Memory B cell (primary cell): ENCODE measurements around the gene PAN2.
A peak's percentile ranks its signal among the peaks of the same experiment; 100 is the strongest.
"Not testable (repeated sequence)": the region's sequence is repeated elsewhere in the genome, so short reads cannot be mapped to it uniquely, and the experiment has no call there.

ENCODE experiments used
- ATAC-seq: fragments of 150-1000 bp; cut with Tn5 transposase; 2 replicates; pipeline ENCODE4 v1.10.0; 2021; ENCODE audit warnings: low read depth, mild to moderate bottlenecking, moderate library complexity
- DNase-seq, 2 donors: peaks; one replicate each; pipeline ENCODE4 v3.0.0; 2022; ENCODE audit warnings: low spot score in 2 of 2
- H3K27ac Mint-ChIP-seq: one replicate; pipeline ENCODE4 v1.8.0; 2022; ENCODE audit warnings: mild to moderate bottlenecking, moderate library complexity, mixed read lengths
- H3K27me3 Mint-ChIP-seq: one replicate; pipeline ENCODE4 v1.8.0; 2022; ENCODE audit warnings: mixed read lengths
- H3K36me3 Mint-ChIP-seq: one replicate; pipeline ENCODE4 v1.8.0; 2022; ENCODE audit warnings: mild to moderate bottlenecking, mixed read lengths
- H3K4me1 Mint-ChIP-seq: one replicate; pipeline ENCODE4 v1.8.0; 2022; ENCODE audit warnings: mixed read lengths
- H3K4me3 Mint-ChIP-seq: one replicate; pipeline ENCODE4 v1.8.0; 2022; ENCODE audit warnings: mild to moderate bottlenecking, moderate library complexity, mixed read lengths
- H3K9me3 Mint-ChIP-seq: one replicate; pipeline ENCODE4 v1.8.0; 2022; ENCODE audit warnings: mixed read lengths

Gene PAN2

DNA sequence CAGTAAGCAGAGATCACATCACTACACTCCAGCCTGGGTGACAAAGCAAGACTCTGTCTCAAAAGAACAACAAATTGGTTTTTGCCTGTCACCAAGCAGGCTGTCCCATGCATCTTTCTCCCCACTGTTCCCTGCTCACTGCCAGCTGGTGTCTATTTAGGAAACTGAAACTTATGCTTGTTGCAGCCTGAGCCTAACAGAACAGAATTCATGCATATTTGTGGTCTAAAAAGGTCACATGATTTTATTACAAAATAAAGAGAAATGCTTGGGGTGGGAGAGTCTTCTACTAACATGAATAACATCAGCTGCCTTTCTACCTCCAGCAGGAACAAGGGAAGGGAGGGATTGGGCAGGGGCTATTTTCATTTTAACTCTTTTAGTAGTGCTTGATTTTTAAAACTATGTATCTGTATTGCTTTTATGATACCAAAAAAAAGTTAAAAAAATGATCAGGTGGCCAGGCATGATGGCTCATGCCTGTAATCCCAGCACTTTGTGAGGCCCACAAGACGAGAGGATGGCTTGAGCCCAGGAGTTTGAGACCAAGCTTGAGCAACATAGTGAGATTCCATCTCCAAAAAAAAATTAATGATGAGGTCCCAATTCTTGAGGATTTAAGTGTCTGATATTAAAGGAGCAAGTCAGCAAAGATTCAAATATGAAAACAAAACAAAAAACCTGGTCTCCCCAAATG lies 25.2 kb upstream of the PAN2 start:
- H3K4me1 Mint-ChIP-seq = peaks cover 22% of the 10 kb centered on the region
- no peak for DNase-seq
- no peak for ATAC-seq
- peak overlapping the region; percentile 82 for H3K27ac Mint-ChIP-seq
- H3K4me3 Mint-ChIP-seq = peak overlapping the region; percentile 96
- H3K27me3 Mint-ChIP-seq = no peaks in the 10 kb centered on the region
- no peaks in the 10 kb centered on the region for H3K9me3 Mint-ChIP-seq
- H3K36me3 Mint-ChIP-seq = peaks cover 17% of the 10 kb centered on the region

- Mint-ChIP-seq H3K27ac (no peak overlapping the region), H3K36me3 (peaks cover 42% of the 10 kb centered on the region), H3K9me3 (no peaks in the 10 kb centered on the region)
Measured at GRCh38 chr12:56351325-56351724, 17.5 kb upstream of the PAN2 start.

GRCh38 chr12:56350662-56351061 lies 16.9 kb upstream of the PAN2 start:
- H3K4me1 Mint-ChIP-seq = no peaks in the 10 kb centered on the region
- DNase-seq (no peak), ATAC-seq (no peak)
- peaks cover 45% of the 10 kb centered on the region for H3K36me3 Mint-ChIP-seq
- no peak overlapping the region for H3K27ac Mint-ChIP-seq
- no peaks in the 10 kb centered on the region for H3K27me3 Mint-ChIP-seq
- no peak overlapping the region for H3K4me3 Mint-ChIP-seq
- H3K9me3 Mint-ChIP-seq = no peaks in the 10 kb centered on the region

More at GRCh38 chr12:56351325-56351724, 17.5 kb upstream of the PAN2 start:
- H3K4me3 Mint-ChIP-seq = no peak overlapping the region
- no peaks in the 10 kb centered on the region for H3K27me3 Mint-ChIP-seq
- DNase-seq (no peak), ATAC-seq (no peak)
- peaks cover 3% of the 10 kb centered on the region for H3K4me1 Mint-ChIP-seq

DNA sequence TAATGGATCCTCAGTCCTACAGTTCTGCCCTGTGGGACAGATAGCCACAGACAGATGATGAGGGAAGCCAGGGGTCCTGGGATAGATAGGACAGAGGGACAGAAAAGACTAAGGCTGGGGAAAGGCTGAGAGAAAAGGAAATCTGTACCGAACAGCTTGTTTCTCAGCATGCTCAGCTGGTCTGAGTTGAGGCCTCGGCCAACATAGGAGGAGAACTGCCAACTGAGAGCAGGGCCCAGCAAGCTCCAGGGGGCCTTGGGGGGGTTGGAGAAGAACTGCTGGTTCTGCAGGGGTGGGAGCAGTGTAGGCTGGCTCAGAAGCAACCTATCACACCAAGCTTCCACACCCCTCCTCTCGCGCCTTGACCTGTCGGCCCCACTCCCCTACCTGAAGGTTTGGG lies 15.0 kb upstream of the PAN2 start:
- peak overlapping the region; percentile 22 for H3K27ac Mint-ChIP-seq
- no peak overlapping the region for H3K4me3 Mint-ChIP-seq
- DNase-seq = no peak
- no peak for ATAC-seq
- peaks cover 35% of the 10 kb centered on the region for H3K36me3 Mint-ChIP-seq
- H3K9me3 Mint-ChIP-seq = no peaks in the 10 kb centered on the region
- H3K27me3 Mint-ChIP-seq = no peaks in the 10 kb centered on the region
- H3K4me1 Mint-ChIP-seq = no peaks in the 10 kb centered on the region

- not testable (repeated sequence) for H3K27me3 Mint-ChIP-seq
Measured at GRCh38 chr12:56347255-56347654, 13.5 kb upstream of the PAN2 start.

DNA sequence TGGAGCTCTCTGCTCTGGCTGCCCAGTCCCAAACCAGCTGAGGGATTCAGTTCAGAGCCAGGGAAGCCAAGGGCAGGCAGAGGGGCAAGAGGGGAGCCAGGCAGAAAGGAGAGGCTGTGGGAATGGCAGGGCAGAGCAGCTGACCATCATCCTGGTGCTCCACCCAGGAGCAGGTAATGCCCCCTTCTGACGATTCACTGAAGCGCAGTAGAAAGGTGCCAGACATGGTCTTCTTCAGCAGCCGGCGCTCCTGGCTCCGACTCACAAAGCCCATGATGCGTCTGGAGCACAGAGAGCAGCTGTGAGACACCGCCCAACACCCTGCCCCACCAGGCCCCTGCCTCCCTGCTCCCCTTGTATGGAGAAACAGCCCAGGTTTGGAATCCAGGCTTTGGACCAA lies 12.9 kb upstream of the PAN2 start:
- Mint-ChIP-seq H3K4me3 (no peak overlapping the region), H3K36me3 (peaks cover 44% of the 10 kb centered on the region), H3K27me3 (no peaks in the 10 kb centered on the region), H3K9me3 (no peaks in the 10 kb centered on the region), H3K4me1 (no peaks in the 10 kb centered on the region), H3K27ac (no peak overlapping the region)
- DNase-seq (no peak), ATAC-seq (no peak)

More at GRCh38 chr12:56347255-56347654, 13.5 kb upstream of the PAN2 start:
- Mint-ChIP-seq H3K36me3 (peaks cover 44% of the 10 kb centered on the region), H3K27ac (peak overlapping the region; percentile 8)
- ATAC-seq, DNase-seq, H3K9me3 Mint-ChIP-seq, H3K4me3 Mint-ChIP-seq, H3K4me1 Mint-ChIP-seq: not testable (repeated sequence)

DNA sequence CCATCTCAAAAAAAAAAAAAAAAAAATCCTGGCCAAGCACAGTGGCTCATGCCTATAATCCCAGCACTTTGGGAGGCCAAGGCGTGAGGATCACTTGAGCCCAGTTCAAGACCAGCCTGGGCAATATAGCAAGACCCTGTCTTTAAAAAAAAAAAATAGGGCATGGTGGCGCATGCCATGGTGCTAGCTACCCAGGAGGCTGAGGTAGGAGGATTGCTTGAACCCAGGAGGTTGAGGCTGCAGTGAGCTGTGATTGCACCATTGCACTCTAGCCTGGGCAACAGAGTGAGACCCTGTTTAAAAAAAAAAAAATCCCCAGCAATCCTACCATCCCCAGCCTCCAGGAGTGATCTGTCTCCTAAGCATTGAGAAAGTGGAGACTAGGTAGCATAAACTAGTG lies 8.5 kb upstream of the PAN2 start:
- DNase-seq, H3K27me3 Mint-ChIP-seq, H3K4me3 Mint-ChIP-seq, ATAC-seq, H3K27ac Mint-ChIP-seq, H3K9me3 Mint-ChIP-seq: not testable (repeated sequence)
- H3K4me1 Mint-ChIP-seq = peaks cover 21% of the 10 kb centered on the region
- H3K36me3 Mint-ChIP-seq = peaks cover 24% of the 10 kb centered on the region

DNA sequence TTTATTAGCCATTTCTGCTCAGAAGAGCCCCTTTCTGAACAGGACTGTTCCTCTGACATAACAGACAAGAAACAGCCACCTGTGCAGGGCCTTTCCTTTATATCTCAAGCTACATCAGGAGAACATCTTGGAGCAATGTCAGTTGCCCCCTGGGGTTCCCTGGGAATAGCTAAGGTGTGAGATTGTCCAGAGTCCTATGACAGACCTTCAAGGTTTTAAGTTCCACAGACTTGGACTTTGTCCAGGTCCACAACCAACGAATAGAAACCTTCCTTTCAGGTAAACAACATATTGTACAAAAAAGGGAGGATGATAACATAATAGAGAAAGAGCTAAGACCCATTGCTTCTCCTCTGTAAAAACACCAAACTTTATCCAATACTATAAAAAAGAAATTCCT lies 7.8 kb upstream of the PAN2 start:
- Mint-ChIP-seq H3K36me3 (peaks cover 24% of the 10 kb centered on the region), H3K27ac (no peak overlapping the region)

GRCh38 chr12:56339158-56339422 lies 5.3 kb upstream of the PAN2 start:
- H3K4me1 Mint-ChIP-seq = peaks cover 28% of the 10 kb centered on the region
- no peak for ATAC-seq

More for the DNA sequence above, 7.8 kb upstream of the PAN2 start:
- Mint-ChIP-seq H3K4me3 (no peak overlapping the region), H3K4me1 (peaks cover 26% of the 10 kb centered on the region), H3K9me3 (no peaks in the 10 kb centered on the region), H3K27me3 (no peaks in the 10 kb centered on the region)
- DNase-seq (no peak), ATAC-seq (no peak)

GRCh38 chr12:56338308-56339157 lies 4.7 kb upstream of the PAN2 start, which contains the start of gene IL23A:
IL23A (plus strand) TSS chr12:56338884; CDS start chr12:56339045, 161 bp downstream.
- DNase-seq = peak; percentile 45 to 67
- Mint-ChIP-seq H3K9me3 (no peaks in the 10 kb centered on the region), H3K27me3 (no peaks in the 10 kb centered on the region), H3K27ac (peak within 1 kb of the TSS; percentile 97), H3K4me1 (peaks cover 29% of the 10 kb centered on the region), H3K4me3 (peak within 1 kb of the TSS; percentile 92), H3K36me3 (peaks cover 10% of the 10 kb centered on the region)
- peak; percentile 68 for ATAC-seq

More at GRCh38 chr12:56339158-56339422, 5.3 kb upstream of the PAN2 start:
- H3K27me3 Mint-ChIP-seq = no peaks in the 10 kb centered on the region
- peak overlapping the region; percentile 92 for H3K4me3 Mint-ChIP-seq
- H3K27ac Mint-ChIP-seq = peak overlapping the region; percentile 97
- peaks cover 12% of the 10 kb centered on the region for H3K36me3 Mint-ChIP-seq
- no peaks in the 10 kb centered on the region for H3K9me3 Mint-ChIP-seq
- DNase-seq = no peak

DNA sequence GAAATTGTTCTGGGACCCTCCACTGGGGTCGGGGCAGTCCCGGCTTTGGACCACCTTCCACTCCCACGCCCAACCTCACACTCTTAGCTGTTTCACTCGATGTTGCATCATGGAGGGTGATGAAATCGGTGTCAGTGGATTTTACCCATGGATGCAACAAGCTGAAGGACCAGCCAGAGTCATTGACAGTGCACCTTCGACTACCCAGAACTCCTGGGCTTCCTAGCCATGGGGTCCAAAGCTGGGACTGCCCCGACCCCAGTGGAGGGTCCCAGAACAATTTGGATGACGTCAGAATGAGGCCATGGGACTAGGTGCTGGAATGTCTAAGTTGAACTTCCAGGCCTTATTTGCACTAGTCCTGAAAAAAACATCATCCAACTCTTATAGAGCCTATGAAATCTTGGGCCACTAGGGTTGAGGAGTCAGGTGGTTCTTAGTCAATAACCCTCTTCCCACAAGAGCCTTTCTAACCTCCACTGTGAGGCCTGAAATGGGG lies 4.0 kb upstream of the PAN2 start:
- no peaks in the 10 kb centered on the region for H3K27me3 Mint-ChIP-seq
- no peak overlapping the region for H3K4me3 Mint-ChIP-seq
- peaks cover 37% of the 10 kb centered on the region for H3K4me1 Mint-ChIP-seq
- ATAC-seq (no peak), DNase-seq (no peak)
- peaks cover 4% of the 10 kb centered on the region for H3K36me3 Mint-ChIP-seq
- H3K9me3 Mint-ChIP-seq = no peaks in the 10 kb centered on the region
- H3K27ac Mint-ChIP-seq = peak overlapping the region; percentile 97

DNA sequence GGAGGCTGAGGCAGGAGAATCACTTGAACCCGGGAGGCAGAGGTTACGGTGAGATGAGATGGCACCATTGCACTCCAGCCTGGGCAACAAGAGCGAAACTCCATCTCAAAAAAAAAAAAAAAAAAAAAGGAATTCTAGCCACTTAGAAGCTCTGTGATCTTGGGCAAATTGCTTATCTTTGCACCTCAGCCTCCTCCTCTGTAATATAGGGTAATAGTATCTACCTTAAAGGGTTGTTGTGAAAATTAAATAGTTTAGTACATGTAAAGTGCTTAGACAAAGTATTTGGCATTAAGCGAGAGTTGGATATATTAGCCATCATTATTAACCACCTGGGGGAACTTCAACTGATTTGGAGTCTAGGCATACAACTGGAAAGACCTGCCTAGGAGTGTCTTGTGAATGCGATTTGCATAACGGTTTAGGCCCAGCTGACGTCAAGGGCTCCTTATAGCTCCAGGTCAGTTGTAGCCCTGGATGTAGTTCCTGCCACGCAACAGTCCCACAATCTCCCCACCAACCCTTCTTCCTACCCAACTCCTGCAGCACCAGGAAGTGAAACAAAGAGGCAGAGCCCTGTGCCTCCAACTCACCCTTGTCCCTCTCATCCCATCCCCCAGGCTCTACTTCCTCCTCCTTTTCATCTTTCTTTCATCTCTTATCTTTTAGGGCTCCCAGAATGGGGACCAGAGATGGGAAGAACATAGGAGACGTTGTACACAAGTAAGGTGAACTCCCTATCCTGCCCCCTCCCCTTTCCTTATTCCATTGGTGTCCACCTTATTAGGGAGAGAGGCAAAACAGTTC lies 2.8 kb upstream of the PAN2 start:
- Mint-ChIP-seq H3K27me3 (no peaks in the 10 kb centered on the region), H3K4me3 (no peak overlapping the region), H3K27ac (peak overlapping the region; percentile 60), H3K4me1 (peaks cover 40% of the 10 kb centered on the region), H3K9me3 (no peaks in the 10 kb centered on the region), H3K36me3 (peaks cover 1% of the 10 kb centered on the region)
- DNase-seq (no peak), ATAC-seq (no peak)

DNA sequence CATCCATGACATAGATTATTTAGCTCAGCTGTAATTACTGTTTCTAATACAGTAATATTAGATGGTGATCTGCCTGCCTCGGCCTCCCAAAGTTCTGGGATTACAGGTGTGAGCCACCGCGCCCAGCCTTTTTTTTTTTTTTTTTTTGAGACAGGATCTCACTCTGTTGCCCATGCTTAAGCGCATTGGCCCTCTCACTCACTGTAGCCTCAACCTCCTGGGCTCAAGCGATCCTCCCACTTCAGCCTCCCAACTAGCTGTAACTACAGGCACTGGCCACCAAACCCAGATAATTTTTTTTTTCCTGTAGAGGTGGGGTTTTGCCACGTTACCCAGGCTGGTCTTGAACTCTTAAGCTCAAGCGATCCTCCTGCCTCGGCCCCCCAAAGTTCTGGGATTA lies 1.7 kb upstream of the PAN2 start:
- not testable (repeated sequence) for H3K9me3 Mint-ChIP-seq, ATAC-seq, DNase-seq, H3K36me3 Mint-ChIP-seq, H3K27me3 Mint-ChIP-seq
- Mint-ChIP-seq H3K4me3 (peak overlapping the region; percentile 17), H3K4me1 (peaks cover 41% of the 10 kb centered on the region), H3K27ac (peak overlapping the region; percentile 100)

- Mint-ChIP-seq H3K4me1 (peaks cover 37% of the 10 kb centered on the region), H3K4me3 (peak overlapping the region; percentile 91), H3K27ac (peak overlapping the region; percentile 100), H3K36me3 (peaks cover 6% of the 10 kb centered on the region), H3K27me3 (no peaks in the 10 kb centered on the region), H3K9me3 (no peaks in the 10 kb centered on the region)
- DNase-seq (no peak), ATAC-seq (no peak)
Measured at GRCh38 chr12:56334490-56334793, 642 bp upstream of the PAN2 start.
